ENCODE measurements around the gene CRADD.
"Not testable (repeated sequence)": the region's sequence is repeated elsewhere in the genome, so short reads cannot be mapped to it uniquely, and the experiment has no call there.

The CRADD gene

DNA sequence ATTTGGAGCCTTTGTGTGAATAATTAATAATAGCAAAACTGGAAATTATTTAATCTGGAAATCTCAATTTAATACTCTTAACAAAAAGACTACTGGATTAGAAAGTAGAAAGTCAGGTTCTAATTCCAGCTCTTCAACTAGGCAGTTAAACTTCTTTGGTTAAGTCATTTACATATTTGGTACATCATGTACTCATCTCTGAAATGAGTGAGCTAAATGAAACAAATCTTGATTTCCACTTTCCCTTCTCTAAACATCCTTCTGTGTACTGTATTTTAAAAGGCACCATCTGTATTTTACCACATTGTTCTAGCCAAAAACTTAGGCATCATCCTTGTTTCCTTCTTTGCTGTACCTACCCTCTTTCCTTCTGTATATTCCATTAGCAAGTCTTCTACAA lies 26.9 kb downstream of the CRADD start:
- Histone ChIP-seq H3K36me3 (ENCODE audit: control insufficient read depth in 2 of 2, insufficient read depth in 2 of 2, low read length in 2 of 2) (no peaks in the 10 kb centered on the region), H3K27ac (ENCODE audit: low read depth in 2 of 2, low read length in 2 of 2) (no peak overlapping the region)

DNA sequence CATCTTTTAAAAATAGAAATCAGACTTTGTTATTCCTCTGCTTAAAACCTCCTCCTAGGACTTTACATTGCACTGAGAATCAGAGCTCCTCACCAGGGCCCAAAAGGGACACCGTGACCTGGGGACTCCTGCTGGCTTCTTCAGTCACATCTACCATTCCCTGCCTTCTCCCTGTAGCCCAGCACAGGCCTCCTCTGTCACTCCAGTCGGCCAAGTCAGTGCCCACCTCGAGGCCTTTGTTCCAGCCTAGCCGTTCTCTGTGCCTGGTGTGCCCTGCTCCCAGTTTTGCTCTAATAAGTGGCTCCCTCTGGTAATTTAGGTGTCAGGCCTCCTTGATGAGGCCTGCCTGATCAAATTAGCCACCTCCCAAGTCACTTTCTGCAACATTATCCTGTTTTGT lies 27.4 kb downstream of the CRADD start:
- no peaks in the 10 kb centered on the region for H3K4me1 ChIP-seq (ENCODE audit: control insufficient read depth in 2 of 2, insufficient read depth in 2 of 2, low read length in 2 of 2)

More for the DNA sequence above, 26.9 kb downstream of the CRADD start:
- no peak overlapping the region for H3K9ac ChIP-seq (ENCODE audit: low read depth in 1 of 2, low read length in 2 of 2)
- H3K27me3 ChIP-seq (ENCODE audit: control insufficient read depth in 2 of 2, insufficient read depth in 2 of 2, low read length in 2 of 2): no peaks in the 10 kb centered on the region
- H3K4me3 ChIP-seq (ENCODE audit: low read length in 2 of 2): no peak overlapping the region
- no peaks in the 10 kb centered on the region for H3K9me3 ChIP-seq (ENCODE audit: control insufficient read depth in 2 of 2, low read length in 2 of 2)
- no peaks in the 10 kb centered on the region for H3K4me1 ChIP-seq (ENCODE audit: control insufficient read depth in 2 of 2, insufficient read depth in 2 of 2, low read length in 2 of 2)

DNA sequence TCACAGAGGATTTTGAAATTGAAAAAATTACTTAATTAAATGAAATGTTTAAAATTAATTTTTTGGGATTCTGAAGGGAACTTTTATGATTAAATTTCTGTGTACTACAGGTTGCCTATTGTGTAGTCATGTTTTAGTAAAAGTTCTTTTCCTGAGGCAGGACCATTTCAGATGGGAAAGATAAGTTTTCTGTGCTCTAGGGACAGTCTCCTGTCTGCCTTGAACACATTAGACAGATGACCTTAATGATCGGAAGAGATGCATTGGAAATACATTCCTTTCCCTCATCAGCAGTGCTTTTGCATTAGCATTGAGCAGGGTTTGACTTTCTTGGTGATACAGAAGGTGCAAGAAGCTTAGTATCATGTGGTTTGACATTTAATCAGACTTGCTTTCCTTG lies 28.1 kb downstream of the CRADD start:
- H3K9me3 ChIP-seq (ENCODE audit: control insufficient read depth in 2 of 2, low read length in 2 of 2): no peaks in the 10 kb centered on the region
- H3K27me3 ChIP-seq (ENCODE audit: control insufficient read depth in 2 of 2, insufficient read depth in 2 of 2, low read length in 2 of 2): no peaks in the 10 kb centered on the region
- no peak overlapping the region for H3K9ac ChIP-seq (ENCODE audit: low read depth in 1 of 2, low read length in 2 of 2)
- H3K4me1 ChIP-seq (ENCODE audit: control insufficient read depth in 2 of 2, insufficient read depth in 2 of 2, low read length in 2 of 2): no peaks in the 10 kb centered on the region
- no peaks in the 10 kb centered on the region for H3K36me3 ChIP-seq (ENCODE audit: control insufficient read depth in 2 of 2, insufficient read depth in 2 of 2, low read length in 2 of 2)
- H3K27ac ChIP-seq (ENCODE audit: low read depth in 2 of 2, low read length in 2 of 2): no peak overlapping the region
- no peak overlapping the region for H3K4me3 ChIP-seq (ENCODE audit: low read length in 2 of 2)

More for the DNA sequence above, 27.4 kb downstream of the CRADD start:
- no peaks in the 10 kb centered on the region for H3K9me3 ChIP-seq (ENCODE audit: control insufficient read depth in 2 of 2, low read length in 2 of 2)
- no peak overlapping the region for H3K9ac ChIP-seq (ENCODE audit: low read depth in 1 of 2, low read length in 2 of 2)
- H3K36me3 ChIP-seq (ENCODE audit: control insufficient read depth in 2 of 2, insufficient read depth in 2 of 2, low read length in 2 of 2): no peaks in the 10 kb centered on the region
- no peak overlapping the region for H3K4me3 ChIP-seq (ENCODE audit: low read length in 2 of 2)
- H3K27ac ChIP-seq (ENCODE audit: low read depth in 2 of 2, low read length in 2 of 2): no peak overlapping the region
- H3K27me3 ChIP-seq (ENCODE audit: control insufficient read depth in 2 of 2, insufficient read depth in 2 of 2, low read length in 2 of 2): no peaks in the 10 kb centered on the region

DNA sequence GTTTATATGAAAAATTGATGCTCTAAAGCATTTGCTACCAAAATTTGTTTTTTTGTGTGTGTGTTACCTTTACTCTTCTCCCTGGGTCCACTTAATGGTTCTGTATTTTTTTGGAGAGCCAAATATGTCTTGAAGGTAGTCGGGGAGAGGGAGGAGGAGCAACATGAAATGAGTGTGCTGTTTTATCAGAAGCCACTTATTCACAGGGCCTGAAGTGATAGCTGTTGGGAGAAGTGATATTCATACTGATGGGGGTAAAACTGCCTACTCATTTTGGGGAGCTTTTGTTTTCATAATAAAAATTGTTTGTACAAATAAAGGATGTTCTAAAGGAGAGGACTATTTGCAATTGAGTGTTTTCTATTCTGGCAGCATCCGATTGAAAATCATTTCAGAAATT lies 29.2 kb downstream of the CRADD start:
- no peaks in the 10 kb centered on the region for H3K9me3 ChIP-seq (ENCODE audit: control insufficient read depth in 2 of 2, low read length in 2 of 2)
- no peaks in the 10 kb centered on the region for H3K36me3 ChIP-seq (ENCODE audit: control insufficient read depth in 2 of 2, insufficient read depth in 2 of 2, low read length in 2 of 2)
- H3K4me1 ChIP-seq (ENCODE audit: control insufficient read depth in 2 of 2, insufficient read depth in 2 of 2, low read length in 2 of 2): no peaks in the 10 kb centered on the region
- no peaks in the 10 kb centered on the region for H3K27me3 ChIP-seq (ENCODE audit: control insufficient read depth in 2 of 2, insufficient read depth in 2 of 2, low read length in 2 of 2)
- no peak overlapping the region for H3K9ac ChIP-seq (ENCODE audit: low read depth in 1 of 2, low read length in 2 of 2)
- H3K4me3 ChIP-seq (ENCODE audit: low read length in 2 of 2): no peak overlapping the region
- H3K27ac ChIP-seq (ENCODE audit: low read depth in 2 of 2, low read length in 2 of 2): no peak overlapping the region

DNA sequence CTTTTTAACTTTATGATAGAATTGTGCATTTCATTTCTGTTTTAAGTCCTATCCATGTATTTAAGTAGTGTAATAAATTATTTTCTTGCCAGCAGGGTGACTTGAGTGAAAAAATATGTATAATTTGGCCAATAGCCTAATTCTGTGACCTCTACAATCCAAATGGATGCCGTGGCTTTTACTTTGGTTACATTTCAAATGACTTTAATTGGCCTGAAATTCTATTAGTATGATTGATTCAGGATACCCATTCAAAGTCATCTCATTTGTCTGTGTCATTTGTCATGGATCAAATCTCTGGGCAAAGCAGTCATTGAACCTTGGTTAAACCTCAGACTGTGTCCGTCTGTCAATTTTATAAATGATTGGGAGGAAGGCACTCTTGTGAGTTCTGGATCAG lies 29.6 kb downstream of the CRADD start:
- no peaks in the 10 kb centered on the region for H3K36me3 ChIP-seq (ENCODE audit: control insufficient read depth in 2 of 2, insufficient read depth in 2 of 2, low read length in 2 of 2)
- no peak overlapping the region for H3K4me3 ChIP-seq (ENCODE audit: low read length in 2 of 2)
- no peak overlapping the region for H3K9ac ChIP-seq (ENCODE audit: low read depth in 1 of 2, low read length in 2 of 2)
- no peaks in the 10 kb centered on the region for H3K9me3 ChIP-seq (ENCODE audit: control insufficient read depth in 2 of 2, low read length in 2 of 2)
- no peaks in the 10 kb centered on the region for H3K27me3 ChIP-seq (ENCODE audit: control insufficient read depth in 2 of 2, insufficient read depth in 2 of 2, low read length in 2 of 2)
- no peak overlapping the region for H3K27ac ChIP-seq (ENCODE audit: low read depth in 2 of 2, low read length in 2 of 2)
- no peaks in the 10 kb centered on the region for H3K4me1 ChIP-seq (ENCODE audit: control insufficient read depth in 2 of 2, insufficient read depth in 2 of 2, low read length in 2 of 2)

DNA sequence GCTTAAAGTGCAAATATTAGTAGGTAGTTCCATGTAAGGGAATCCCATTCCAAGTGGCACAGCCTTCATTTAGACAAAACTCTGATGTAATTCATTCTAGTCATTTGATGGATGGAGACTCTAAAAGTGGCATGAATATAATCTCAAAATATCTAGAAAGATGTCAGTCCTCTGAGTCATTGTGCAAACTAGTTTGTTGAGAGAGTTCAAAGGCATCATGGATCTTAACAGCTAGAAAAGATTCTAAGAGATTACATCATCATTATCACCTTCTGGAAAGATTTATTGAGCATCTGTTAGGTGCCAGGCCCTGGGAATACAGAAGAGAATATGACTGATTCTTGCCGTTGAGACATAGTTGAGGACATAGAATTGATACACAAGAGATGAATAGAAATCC lies 30.7 kb downstream of the CRADD start:
- no peaks in the 10 kb centered on the region for H3K27me3 ChIP-seq (ENCODE audit: control insufficient read depth in 2 of 2, insufficient read depth in 2 of 2, low read length in 2 of 2)
- no peak overlapping the region for H3K27ac ChIP-seq (ENCODE audit: low read depth in 2 of 2, low read length in 2 of 2)
- no peaks in the 10 kb centered on the region for H3K9me3 ChIP-seq (ENCODE audit: control insufficient read depth in 2 of 2, low read length in 2 of 2)
- H3K9ac ChIP-seq (ENCODE audit: low read depth in 1 of 2, low read length in 2 of 2): no peak overlapping the region
- no peak overlapping the region for H3K4me3 ChIP-seq (ENCODE audit: low read length in 2 of 2)
- no peaks in the 10 kb centered on the region for H3K36me3 ChIP-seq (ENCODE audit: control insufficient read depth in 2 of 2, insufficient read depth in 2 of 2, low read length in 2 of 2)
- H3K4me1 ChIP-seq (ENCODE audit: control insufficient read depth in 2 of 2, insufficient read depth in 2 of 2, low read length in 2 of 2): no peaks in the 10 kb centered on the region

DNA sequence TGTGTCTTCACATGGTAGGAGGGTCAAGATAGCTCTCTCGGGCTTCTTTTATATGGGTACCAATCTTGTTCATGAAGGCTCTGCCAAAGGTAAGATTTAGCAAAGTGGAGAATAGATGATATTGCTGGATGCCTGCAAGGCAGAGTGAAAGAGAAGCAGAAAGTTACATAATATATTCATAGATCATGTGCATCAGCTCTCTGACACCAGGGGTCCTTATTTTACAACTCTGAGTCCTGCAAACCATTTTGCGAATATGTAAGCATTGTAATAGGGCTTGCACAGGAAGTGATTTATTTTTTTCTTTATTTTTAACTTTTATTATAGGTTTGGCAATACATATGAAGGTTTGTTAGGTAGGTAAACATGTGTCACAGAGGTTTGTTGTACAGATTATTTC lies 31.8 kb downstream of the CRADD start:
- no peak overlapping the region for H3K9ac ChIP-seq (ENCODE audit: low read depth in 1 of 2, low read length in 2 of 2)
- H3K27ac ChIP-seq (ENCODE audit: low read depth in 2 of 2, low read length in 2 of 2): no peak overlapping the region
- no peaks in the 10 kb centered on the region for H3K27me3 ChIP-seq (ENCODE audit: control insufficient read depth in 2 of 2, insufficient read depth in 2 of 2, low read length in 2 of 2)

DNA sequence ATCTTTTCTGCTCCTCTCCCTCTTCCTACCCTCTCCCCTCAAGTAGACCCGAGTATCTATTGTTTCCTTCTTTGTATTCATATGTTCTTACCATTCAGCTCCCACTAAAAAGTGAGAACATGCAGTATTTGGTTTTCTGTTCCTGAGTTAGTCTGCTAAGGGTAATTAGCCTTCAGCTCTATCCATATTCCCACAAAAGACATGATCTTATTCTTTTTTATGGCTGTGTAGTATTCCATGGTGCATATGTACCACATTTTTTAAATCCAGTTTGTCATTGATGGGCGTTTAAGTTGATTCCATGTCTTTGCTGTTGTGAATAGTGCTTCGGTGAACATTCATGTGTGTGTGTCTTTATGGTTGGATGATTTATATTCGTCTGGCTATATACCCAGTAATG lies 32.2 kb downstream of the CRADD start:
- Histone ChIP-seq H3K27ac (ENCODE audit: low read depth in 2 of 2, low read length in 2 of 2) (no peak overlapping the region), H3K9me3 (ENCODE audit: control insufficient read depth in 2 of 2, low read length in 2 of 2) (no peaks in the 10 kb centered on the region), H3K27me3 (ENCODE audit: control insufficient read depth in 2 of 2, insufficient read depth in 2 of 2, low read length in 2 of 2) (no peaks in the 10 kb centered on the region), H3K9ac (ENCODE audit: low read depth in 1 of 2, low read length in 2 of 2) (no peak overlapping the region), H3K36me3 (ENCODE audit: control insufficient read depth in 2 of 2, insufficient read depth in 2 of 2, low read length in 2 of 2) (no peaks in the 10 kb centered on the region), H3K4me1 (ENCODE audit: control insufficient read depth in 2 of 2, insufficient read depth in 2 of 2, low read length in 2 of 2) (no peaks in the 10 kb centered on the region), H3K4me3 (ENCODE audit: low read length in 2 of 2) (no peak overlapping the region)

More for the DNA sequence above, 31.8 kb downstream of the CRADD start:
- Histone ChIP-seq H3K4me1 (ENCODE audit: control insufficient read depth in 2 of 2, insufficient read depth in 2 of 2, low read length in 2 of 2) (no peaks in the 10 kb centered on the region), H3K4me3 (ENCODE audit: low read length in 2 of 2) (no peak overlapping the region), H3K9me3 (ENCODE audit: control insufficient read depth in 2 of 2, low read length in 2 of 2) (no peaks in the 10 kb centered on the region), H3K36me3 (ENCODE audit: control insufficient read depth in 2 of 2, insufficient read depth in 2 of 2, low read length in 2 of 2) (no peaks in the 10 kb centered on the region)

DNA sequence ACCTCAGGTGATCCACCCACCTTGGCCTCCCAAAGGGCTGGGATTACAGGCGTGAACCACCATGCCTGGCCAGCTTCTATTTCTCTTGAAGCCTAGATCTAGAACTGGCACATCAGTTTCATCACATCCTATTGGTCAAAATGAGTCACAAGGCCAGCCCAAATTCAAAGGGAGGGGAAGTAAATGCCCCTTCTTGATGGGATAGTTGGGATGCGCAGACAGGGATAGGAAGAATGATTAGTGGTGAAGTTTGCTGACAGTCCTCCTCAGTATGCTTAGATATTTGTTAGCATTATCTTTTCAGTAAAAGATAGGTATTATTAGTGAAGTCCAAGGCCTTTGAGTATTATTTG lies 33.4 kb downstream of the CRADD start:
- no peaks in the 10 kb centered on the region for H3K27me3 ChIP-seq (ENCODE audit: control insufficient read depth in 2 of 2, insufficient read depth in 2 of 2, low read length in 2 of 2)
- H3K27ac ChIP-seq (ENCODE audit: low read depth in 2 of 2, low read length in 2 of 2): no peak overlapping the region
- H3K9ac ChIP-seq (ENCODE audit: low read depth in 1 of 2, low read length in 2 of 2): no peak overlapping the region
- no peaks in the 10 kb centered on the region for H3K9me3 ChIP-seq (ENCODE audit: control insufficient read depth in 2 of 2, low read length in 2 of 2)
- H3K36me3 ChIP-seq (ENCODE audit: control insufficient read depth in 2 of 2, insufficient read depth in 2 of 2, low read length in 2 of 2): no peaks in the 10 kb centered on the region
- no peak overlapping the region for H3K4me3 ChIP-seq (ENCODE audit: low read length in 2 of 2)
- no peaks in the 10 kb centered on the region for H3K4me1 ChIP-seq (ENCODE audit: control insufficient read depth in 2 of 2, insufficient read depth in 2 of 2, low read length in 2 of 2)

DNA sequence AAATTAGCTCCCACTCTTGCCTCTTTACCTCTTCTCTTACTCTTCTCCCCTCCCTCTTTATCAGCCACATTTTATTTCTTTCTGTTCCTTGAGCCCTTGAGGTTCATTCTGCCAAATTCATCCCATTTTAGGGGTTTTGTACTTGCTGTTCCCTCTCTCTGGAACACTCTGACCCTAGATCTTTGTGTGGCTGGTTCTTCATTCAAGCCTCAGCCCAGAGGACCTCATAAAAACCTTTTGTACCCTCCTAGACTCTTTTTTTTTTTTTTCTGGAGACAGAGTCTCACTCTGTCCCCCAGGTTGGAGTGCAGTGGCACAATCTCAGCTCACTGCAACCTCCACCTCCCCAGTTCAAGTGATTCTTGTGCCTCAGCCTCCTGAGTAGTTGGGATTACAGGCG lies 34.3 kb downstream of the CRADD start:
- not testable (repeated sequence) for H3K9me3 ChIP-seq (ENCODE audit: control insufficient read depth in 2 of 2, low read length in 2 of 2); H3K36me3 ChIP-seq (ENCODE audit: control insufficient read depth in 2 of 2, insufficient read depth in 2 of 2, low read length in 2 of 2); H3K4me1 ChIP-seq (ENCODE audit: control insufficient read depth in 2 of 2, insufficient read depth in 2 of 2, low read length in 2 of 2); H3K9ac ChIP-seq (ENCODE audit: low read depth in 1 of 2, low read length in 2 of 2); H3K27me3 ChIP-seq (ENCODE audit: control insufficient read depth in 2 of 2, insufficient read depth in 2 of 2, low read length in 2 of 2); H3K4me3 ChIP-seq (ENCODE audit: low read length in 2 of 2); H3K27ac ChIP-seq (ENCODE audit: low read depth in 2 of 2, low read length in 2 of 2)

DNA sequence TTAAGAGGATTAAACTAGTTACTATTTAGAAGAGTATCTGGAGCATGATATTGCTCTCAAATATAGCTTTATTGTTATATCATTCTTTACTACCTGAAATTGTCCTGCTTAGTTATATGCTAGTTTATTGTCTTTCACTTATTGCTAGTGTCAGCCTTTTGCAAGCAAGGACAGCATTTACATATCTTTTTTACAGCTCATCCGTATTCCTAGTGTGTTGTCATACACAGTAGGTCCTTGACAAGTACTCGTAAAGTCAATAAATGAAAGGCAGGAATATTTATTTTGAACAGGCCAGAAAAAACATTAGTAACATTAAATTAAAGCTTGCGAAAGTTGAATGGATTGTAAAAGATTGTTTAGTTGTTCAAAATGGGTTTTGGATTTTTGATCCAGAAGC lies 35.0 kb downstream of the CRADD start:
- peak overlapping the region in 1 of 2 donors; percentile 17 for H3K27ac ChIP-seq (ENCODE audit: low read depth in 2 of 2, low read length in 2 of 2)
- H3K36me3 ChIP-seq (ENCODE audit: control insufficient read depth in 2 of 2, insufficient read depth in 2 of 2, low read length in 2 of 2): no peaks in the 10 kb centered on the region
- H3K4me3 ChIP-seq (ENCODE audit: low read length in 2 of 2): no peak overlapping the region
- no peaks in the 10 kb centered on the region for H3K9me3 ChIP-seq (ENCODE audit: control insufficient read depth in 2 of 2, low read length in 2 of 2)
- H3K27me3 ChIP-seq (ENCODE audit: control insufficient read depth in 2 of 2, insufficient read depth in 2 of 2, low read length in 2 of 2): no peaks in the 10 kb centered on the region
- no peak overlapping the region for H3K9ac ChIP-seq (ENCODE audit: low read depth in 1 of 2, low read length in 2 of 2)
- H3K4me1 ChIP-seq (ENCODE audit: control insufficient read depth in 2 of 2, insufficient read depth in 2 of 2, low read length in 2 of 2): no peaks in the 10 kb centered on the region

Measured in mucosa of rectum (tissue), 2 donors.